Esophagus squamous epithelium (tissue), 4 donors: ENCODE data around the gene TTK.

ENCODE experiments used
- POLR2A ChIP-seq, 4 donors: fragments of 450-650 bp; IDR thresholded peaks; one replicate each; pipeline ENCODE4 v1.6.1; 2017; ENCODE audit warnings: antibody characterized with exemption in 4 of 4, mild to moderate bottlenecking in 4 of 4, moderate library complexity in 3 of 4
- TF ChIP-seq, protein P1 (sequence below), 6 experiments: fragments of 450-650 bp in 4 of 6; fragments of 200-600 bp in 2 of 6; sonication (generic) in 2 of 6; IDR thresholded peaks; one replicate each; pipeline ENCODE4 v1.5.1; 2016 to 2019; ENCODE audit warnings: antibody characterized with exemption in 6 of 6, mild to moderate bottlenecking in 4 of 6, moderate library complexity in 4 of 6

- TF ChIP-seq, protein P1, sequence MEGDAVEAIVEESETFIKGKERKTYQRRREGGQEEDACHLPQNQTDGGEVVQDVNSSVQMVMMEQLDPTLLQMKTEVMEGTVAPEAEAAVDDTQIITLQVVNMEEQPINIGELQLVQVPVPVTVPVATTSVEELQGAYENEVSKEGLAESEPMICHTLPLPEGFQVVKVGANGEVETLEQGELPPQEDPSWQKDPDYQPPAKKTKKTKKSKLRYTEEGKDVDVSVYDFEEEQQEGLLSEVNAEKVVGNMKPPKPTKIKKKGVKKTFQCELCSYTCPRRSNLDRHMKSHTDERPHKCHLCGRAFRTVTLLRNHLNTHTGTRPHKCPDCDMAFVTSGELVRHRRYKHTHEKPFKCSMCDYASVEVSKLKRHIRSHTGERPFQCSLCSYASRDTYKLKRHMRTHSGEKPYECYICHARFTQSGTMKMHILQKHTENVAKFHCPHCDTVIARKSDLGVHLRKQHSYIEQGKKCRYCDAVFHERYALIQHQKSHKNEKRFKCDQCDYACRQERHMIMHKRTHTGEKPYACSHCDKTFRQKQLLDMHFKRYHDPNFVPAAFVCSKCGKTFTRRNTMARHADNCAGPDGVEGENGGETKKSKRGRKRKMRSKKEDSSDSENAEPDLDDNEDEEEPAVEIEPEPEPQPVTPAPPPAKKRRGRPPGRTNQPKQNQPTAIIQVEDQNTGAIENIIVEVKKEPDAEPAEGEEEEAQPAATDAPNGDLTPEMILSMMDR (IDR thresholded peaks at IDR 0.05), result no peak
- no peak for TF ChIP-seq POLR2A (IDR thresholded peaks at IDR 0.05)
These were observed 24.1 kb downstream of the TTK start for GRCh38 chr6:80028589-80028988.
